Measurements from ENCODE around the gene CHD1L. TPM values are rescaled to one million over a fixed set of nuclear protein-coding genes. Genes with fewer than 3 reads are reported as not detected.
"Not testable (repeated sequence)": the region's sequence is repeated elsewhere in the genome, so short reads cannot be mapped to it uniquely, and the experiment has no call there.

Gene CHD1L
- polyA plus RNA-seq, 4 donors = 41.8 to 68.0 (median 48.2) TPM

DNA sequence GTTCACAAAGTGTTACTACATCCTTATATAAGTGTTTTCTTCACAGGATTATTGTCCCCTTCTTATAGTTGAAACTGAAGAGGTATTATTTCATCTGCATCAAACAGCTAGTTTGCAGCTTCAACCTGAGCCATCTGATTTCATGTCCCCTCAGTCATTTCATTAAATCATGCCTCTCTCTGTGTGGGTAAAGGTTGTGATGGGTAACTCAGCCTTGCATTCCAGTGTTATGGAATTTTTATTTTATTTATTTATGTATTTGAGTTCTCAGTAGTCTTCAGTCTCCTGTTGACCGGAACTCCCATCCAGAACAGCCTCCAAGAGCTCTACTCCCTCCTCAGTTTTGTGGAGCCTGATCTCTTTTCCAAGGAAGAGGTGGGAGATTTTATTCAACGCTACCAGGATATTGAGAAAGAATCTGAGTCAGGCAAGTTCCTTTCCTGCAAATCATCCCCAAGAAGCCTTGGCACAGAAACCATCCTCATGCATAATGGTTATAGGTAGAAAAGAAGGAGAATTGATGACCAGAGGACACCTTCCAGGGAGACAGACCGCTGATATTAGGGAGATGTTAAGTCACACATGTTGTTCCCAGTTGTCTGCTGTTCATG, 21.8 kb downstream of the CHD1L start:
- DNase-seq (ENCODE audit: low read depth in 4 of 4, low spot score in 2 of 4) = no peak

DNA sequence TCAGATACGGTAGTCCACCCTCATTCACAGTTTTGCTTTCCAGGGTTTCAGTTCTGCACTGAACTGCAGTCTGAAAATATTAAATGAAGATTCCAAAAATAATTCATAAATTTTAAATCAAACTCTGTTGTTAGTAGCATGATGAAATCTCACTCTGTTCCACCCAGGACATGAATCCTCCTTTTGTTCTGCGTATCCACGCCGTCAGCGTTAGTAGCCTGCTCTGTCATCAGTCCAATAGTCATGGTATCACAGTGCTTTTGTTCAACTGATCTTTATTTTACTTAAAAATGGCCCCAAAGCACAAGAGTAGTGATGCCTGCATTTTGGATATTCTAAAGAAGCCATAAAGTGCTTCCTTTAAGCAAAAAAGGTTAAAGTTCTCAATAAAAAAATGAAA, 23.9 kb downstream of the CHD1L start:
- no peak for DNase-seq (ENCODE audit: low read depth in 4 of 4, low spot score in 2 of 4)

DNA sequence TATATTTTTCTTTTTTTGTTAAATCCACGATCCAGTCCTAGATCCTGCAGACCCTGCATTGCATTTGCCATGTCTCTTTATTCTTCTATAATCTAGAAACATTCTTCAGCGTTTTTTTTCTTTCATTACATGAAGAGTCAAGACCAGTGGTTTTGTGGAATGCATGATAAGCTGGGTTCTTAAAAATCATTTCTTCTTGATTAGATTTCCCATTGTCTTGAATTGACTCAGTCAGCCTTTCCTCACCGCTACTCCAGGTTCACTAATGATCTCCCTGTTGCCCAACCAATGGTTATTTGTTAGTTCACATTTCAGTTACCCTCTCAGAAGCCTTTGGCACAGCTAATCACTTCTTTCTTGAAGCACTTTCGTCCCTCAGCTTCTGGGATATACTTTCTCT, 25.2 kb downstream of the CHD1L start:
- DNase-seq (ENCODE audit: low read depth in 4 of 4, low spot score in 2 of 4) = no peak

DNA sequence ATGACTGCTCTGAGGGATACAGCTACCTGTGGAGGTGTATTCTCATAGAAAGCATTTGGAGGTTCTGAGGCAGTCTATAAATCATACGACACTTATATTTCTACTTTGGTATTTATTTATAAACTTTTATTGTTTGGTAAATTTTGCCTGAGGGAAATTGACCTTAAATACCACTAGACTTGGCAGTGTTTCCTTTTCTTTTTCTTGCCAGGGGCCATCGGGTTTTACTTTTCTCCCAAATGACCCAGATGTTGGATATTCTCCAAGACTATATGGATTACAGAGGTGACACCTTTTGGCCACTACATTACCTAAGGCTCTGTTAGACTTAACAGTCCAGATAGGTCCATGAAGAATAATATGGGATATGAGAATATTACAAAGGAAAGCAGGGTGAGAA, 28.2 kb downstream of the CHD1L start:
- no peak for DNase-seq (ENCODE audit: low read depth in 4 of 4, low spot score in 2 of 4)

DNA sequence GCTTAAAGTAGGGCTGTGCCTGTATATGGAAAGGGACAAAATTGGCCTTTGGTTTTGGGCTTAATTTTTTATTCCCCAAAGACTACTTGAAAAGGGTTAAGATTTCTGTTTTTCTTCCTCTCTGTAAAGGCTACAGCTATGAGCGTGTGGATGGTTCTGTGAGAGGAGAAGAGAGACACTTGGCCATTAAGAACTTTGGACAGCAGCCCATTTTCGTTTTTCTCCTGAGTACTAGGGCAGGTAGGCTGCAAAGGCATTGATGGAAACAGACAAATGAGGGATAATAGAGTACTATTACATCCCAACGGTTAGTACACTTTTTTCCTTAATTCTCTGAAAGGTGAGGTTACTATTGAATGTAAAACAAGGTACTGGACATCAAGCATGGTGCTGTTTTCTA, 29.6 kb downstream of the CHD1L start:
- no peak for DNase-seq (ENCODE audit: low read depth in 4 of 4, low spot score in 2 of 4)

DNA sequence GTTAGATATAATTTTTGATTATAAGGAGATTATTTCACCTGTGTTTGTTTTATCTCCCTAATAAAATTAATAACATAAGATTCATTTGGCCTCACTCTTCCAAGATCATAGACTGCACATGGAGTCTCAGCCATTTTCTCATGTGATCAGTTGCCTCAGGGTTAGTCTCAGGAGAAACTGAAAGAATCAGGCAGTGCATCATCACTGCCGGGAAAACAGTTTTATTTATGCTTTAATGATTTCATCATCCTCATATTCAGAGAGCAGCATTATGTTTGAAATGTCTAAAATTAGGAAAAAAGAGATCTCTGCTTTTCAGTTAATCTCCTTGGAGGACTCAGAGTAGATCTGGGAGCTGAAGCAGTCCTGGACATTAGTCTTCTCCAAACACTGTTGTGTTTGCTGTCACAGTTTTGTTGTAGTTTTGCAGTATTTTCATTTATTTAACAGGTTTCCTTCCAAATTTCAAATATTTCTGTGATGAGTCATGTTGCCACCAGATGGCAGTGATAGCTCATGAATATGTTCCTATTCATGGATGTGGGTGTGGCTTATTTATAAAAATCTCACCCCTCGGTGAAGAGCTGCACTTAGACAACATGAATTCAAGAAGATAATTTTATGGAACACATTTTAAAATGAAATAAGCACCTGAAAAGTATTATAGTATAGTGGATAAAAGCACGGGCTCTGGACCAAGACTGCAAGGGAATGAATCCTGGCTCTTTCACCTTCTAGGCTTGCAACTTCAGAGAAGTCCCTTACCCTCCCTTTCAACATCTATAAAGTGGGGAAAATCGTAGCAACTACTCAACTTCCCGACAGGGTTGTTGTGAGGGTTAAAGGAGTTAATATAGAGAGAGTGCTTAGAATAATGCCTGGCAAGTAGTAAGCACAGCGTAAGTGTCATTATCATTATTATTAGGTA, 31.2 kb downstream of the CHD1L start:
- peak; percentile 13 to 26 (median 20) for DNase-seq (ENCODE audit: low read depth in 4 of 4, low spot score in 2 of 4)

DNA sequence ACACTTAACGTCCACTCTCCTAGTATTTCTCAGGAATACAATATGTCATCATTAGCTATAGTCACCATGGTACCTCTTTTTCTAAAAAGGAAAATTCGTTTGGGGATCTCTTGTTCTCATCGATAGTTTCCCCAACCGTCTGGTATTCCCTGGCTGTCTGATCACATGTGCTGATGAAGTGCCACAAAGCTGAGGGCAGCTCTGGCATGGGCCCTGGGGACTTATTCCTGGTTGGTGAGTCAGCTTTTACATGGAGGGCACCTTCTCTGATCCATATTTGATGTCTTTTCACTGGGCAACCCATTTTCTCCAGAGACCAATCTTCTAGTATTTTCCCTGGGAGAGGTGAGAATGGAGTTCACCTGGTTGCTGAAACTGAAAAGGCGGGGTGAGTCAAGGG, 39.5 kb downstream of the CHD1L start:
- DNase-seq (ENCODE audit: low read depth in 4 of 4, low spot score in 2 of 4) = no peak

DNA sequence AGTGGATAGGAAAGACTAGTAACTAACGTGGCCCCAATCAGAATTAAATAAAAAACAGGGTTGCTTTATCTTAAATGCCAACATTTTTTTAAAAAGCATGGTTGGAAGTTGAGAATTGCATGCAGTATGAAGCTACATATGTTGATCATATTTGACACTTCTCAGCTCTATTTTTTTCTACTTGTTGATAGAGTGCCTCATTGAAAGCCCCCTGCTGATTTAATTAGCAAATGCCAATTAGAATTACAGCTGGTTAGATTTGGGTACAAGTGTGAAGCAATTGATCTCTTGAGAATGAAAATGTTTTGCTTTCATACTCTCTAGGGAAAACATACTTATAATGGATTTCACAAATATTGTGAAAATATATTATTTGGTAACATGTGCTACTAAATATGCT, 40.5 kb downstream of the CHD1L start:
- DNase-seq (ENCODE audit: low read depth in 4 of 4, low spot score in 2 of 4) = no peak

DNA sequence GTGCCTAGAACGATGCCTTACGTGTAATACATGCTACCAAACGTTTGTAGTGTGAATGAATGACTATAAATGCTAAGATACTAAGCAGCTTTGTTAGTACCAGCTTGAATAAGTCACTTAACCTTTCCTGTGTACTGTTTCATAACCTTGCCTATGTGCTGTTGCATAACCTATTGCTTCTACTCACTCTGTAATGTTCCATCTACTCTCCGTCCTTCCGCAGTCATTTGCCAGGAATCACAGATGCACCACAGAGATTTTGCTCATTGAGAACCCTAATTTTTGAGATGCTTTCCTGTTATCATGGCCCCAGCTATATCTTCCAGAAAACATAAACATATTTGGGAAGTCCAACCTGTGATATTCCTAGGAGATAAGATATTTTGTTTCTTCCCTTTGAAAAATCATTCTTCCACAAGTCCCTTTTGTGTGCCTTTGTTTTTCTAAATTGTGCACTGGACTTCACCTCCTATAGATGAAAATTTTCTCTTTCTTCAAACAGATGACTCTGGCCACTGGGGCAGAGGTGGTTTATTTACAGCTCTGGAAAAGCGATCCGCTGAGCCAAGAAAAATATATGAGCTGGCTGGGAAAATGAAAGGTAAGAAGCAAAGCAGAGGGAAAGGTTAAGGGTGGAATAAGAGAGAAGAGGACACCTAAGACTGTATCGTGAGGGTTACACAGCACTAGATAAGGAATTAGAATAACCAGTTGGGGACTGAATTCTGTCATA, 44.8 kb downstream of the CHD1L start:
- DNase-seq (ENCODE audit: low read depth in 4 of 4, low spot score in 2 of 4) = no peak

DNA sequence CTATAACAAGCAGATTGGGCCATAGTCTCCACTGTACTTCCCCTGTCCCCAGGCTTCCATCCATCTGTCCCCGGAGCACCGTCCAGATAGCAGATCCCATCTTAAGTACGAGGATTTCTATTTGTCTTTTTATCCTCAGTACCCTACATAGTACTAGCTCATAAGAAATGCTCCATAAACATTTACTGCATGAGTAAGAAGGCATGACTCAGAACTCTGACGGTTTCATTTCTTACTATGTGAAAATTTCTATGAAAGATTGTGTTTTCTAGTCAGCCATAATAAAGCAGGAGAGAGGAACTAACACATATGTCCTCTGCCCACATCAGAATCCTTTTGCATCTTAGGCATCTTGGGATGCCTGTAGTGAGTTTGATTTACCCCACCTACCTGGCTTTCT, 49.5 kb downstream of the CHD1L start:
- no peak for DNase-seq (ENCODE audit: low read depth in 4 of 4, low spot score in 2 of 4)

DNA sequence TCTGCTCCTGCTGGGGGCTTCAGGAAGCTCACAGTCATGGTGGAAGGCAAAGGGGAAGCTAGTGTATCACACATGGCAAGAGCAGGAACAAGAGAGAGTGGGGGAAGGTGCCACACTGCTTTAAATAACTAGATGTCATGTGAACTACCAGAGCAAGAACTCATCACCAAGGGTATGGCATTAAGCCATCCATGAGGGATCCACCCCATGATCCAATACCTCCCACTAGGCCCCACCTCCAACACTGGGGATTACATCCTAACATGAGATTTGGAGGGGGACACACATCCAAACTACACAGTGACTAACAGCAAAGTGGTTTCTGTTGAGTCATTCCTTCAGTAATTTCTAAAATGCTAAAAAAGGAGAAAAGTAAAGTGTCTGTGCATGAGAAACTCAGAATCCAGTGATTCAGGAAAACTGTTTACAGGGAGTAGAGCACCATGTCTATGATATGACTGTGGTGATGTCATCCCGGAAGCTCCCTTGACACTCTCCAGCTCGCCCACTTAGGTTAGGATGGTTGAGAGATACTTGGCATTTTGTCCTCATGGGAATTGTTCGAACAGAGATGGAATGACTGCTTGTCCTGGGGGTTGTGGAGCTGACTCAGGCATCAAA, 50.3 kb downstream of the CHD1L start:
- no peak for DNase-seq (ENCODE audit: low read depth in 4 of 4, low spot score in 2 of 4)

DNA sequence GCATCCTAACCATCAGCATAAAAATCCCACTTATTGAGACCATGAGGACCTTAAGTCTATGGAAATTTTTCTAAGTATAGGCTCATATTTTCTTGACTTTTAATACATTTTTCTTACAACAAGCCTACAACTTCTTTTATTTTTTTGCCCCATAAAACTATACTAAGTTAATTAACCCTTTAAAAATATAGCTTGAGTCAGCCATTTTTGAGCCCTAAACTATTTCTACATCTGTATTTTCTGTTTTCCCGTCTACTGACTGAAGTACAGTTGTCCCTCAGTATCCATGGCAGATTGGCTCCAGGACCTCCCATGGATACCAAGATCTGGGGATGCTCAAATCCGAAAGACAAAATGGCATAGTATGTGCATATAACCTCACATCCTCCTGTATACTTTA, 55.0 kb downstream of the CHD1L start:
- DNase-seq (ENCODE audit: low read depth in 4 of 4, low spot score in 2 of 4) = no peak

DNA sequence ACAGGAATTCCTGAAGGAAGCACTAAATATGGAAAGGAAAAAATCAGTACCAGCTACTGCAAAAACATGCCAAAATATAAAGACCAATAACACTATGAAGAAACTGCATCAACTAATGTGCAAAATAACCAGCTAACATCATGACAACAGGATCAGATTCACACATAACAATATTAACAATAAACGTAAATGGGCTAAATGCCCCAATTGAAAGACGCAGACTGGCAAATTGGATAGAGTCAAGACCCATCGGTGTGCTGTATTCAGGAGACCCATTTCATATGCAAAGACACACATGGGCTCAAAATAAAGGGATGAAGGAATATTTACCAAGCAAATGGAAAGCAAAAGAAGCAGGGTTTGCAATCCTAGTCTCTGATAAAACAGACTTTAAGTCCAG, 63.3 kb downstream of the CHD1L start:
- DNase-seq (ENCODE audit: low read depth in 4 of 4, low spot score in 2 of 4) = not testable (repeated sequence)

DNA sequence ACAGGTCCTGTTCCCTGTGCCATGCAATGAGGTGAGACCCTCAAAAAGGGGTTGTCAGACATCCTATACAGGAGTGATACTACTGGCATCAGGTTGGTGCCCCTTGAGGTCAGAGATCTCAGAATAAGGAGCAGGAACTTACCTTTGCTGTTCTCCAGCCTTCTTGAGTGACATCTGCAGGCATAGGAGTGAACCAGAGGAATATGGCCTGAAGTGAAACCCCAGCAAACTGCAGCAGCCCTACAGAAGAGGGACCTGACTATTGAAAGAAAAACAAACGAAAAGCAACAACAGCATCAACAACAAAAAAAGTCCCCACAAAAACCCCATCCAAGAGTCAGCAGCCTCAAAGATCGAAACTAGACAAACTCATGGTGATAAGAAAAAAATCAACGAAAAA, 74.5 kb downstream of the CHD1L start:
- no peak for DNase-seq (ENCODE audit: low read depth in 4 of 4, low spot score in 2 of 4)

DNA sequence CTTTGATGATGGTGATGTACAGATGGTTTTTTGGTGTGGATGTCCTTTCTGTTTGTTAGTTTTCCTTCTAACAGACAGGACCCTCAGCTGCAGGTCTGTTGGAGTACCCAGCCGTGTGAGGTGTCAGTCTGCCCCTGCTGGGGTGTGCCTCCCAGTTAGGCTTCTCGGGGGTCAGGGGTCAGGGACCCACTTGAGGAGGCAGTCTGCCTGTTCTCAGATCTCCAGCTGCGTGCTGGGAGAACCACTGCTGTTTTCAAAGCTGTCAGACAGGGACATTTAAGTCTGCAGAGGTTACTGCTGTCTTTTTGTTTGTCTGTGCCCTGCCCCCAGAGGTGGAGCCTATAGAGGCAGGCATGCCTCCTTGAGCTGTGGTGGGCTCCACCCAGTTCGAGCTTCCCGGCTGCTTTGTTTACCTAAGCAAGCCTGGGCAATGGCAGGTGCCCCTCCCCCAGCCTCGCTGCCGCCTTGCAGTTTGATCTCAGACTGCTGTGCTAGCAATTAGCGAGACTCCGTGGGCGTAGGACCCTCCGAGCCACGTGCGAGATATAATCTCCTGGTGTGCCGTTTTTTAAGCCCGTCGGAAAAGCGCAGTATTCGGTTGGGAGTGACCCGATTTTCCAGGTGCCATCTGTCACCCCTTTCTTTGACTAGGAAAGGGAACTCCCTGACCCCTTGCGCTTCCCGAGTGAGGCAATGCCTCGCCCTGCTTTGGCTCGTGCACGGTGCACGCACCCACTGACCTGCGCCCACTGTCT, 84.6 kb downstream of the CHD1L start:
- DNase-seq (ENCODE audit: low read depth in 4 of 4, low spot score in 2 of 4) = not testable (repeated sequence)

DNA sequence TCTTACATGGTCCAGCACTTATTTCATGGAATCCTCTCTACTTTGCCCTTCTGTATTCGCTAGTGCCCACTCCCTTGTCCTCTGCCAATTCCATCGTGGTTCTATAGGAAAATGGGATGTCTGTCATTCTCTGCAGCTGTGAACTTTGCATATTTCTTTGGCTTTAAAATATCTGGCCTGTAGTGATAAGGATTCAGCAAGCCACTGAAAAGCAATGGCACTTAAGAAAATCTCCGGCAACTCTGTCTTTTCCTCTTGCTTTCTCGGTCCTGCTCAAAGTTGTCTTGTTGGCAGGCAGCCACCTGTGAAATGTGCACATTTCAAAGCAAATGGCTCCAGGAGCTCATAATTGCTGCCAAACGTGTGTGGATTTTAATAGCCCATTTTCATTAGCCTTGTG, 91.8 kb downstream of the CHD1L start:
- DNase-seq (ENCODE audit: low read depth in 4 of 4, low spot score in 2 of 4) = no peak

DNA sequence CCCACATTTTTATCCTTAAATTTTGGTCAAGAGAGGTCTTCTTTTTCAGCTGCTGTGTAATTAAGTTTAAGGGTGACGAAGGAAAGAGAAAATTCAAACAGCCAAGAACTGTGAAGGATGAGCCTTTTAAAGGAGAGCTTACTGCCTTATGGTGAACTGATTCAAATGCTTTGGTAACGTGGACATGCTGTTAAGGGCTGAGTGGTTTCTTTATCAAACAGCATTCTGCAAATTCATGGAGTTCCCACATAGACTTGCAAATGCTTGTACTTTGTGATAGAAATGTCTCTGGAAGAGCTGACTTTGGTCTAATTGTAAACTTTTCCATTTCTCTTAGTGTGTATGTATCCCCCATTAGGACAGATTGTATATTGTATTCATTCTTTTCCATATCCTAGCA, 93.8 kb downstream of the CHD1L start:
- no peak for DNase-seq (ENCODE audit: low read depth in 4 of 4, low spot score in 2 of 4)

DNA sequence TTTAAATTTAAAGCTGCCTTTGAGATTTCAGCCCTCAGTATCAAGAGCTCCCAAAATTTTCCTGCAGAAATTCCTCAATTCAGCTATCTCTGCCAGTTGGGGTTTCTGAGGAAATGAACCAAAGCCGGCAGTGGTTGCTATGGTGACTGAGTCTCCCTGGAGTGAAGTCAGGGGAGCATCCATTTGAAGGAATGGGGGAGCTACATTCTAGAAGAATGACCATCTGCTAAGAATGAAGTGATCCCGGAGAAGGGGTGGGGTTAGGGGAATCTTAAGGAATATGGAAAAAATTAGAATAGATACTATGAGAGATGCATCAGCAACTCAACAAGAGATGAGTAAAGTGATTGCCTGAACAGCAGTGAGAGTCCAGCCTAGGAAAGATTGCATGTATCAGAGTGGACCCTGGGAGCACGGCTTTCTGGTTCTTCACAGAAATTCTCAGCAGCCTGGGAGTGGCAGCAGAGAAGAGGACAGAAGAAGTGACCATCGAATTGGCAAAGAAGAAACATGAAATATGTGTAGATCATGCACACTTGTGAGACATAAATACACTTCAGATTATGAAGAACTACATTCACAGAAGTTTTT, 94.7 kb downstream of the CHD1L start:
- no peak for DNase-seq (ENCODE audit: low read depth in 4 of 4, low spot score in 2 of 4)

DNA sequence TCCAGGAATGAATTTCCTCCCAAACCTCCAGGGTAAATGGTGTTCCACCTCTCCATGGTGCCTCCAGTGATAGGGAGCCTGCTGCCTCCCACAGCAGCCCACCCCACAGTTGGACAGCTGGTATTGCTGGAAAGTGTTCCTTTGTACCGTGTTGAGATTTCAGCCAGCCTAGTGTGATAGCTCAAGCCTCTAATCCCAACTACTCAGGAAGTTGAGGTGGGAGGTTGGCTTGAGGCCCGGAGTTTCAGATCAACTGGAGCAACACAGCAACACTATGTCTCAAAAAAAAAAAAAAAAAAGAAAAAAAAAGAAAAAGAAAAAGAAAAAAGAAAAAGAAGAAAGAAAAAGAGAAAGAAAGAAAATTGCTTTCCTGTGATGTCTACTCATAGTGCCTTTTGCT, 96.1 kb downstream of the CHD1L start:
- DNase-seq (ENCODE audit: low read depth in 4 of 4, low spot score in 2 of 4) = no peak

DNA sequence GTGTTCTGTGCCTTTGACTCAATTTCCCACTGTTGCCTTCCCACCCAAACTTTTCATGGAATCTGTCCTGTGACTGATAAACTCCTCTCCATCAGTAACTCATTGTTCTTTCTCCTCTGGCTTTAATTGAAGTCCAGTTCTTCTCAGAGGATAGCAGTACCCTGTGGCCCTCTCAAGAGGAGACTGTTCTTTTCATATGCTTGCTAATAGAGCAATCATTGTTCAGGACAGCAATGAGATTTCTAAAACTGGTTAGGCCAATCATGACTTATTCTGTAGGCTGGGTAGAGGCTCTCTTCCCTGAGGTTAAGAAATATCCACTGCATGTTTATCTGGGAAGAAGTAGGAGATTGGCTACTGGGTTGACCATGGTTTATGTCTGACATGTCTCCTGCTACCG, 98.8 kb downstream of the CHD1L start:
- no peak for DNase-seq (ENCODE audit: low read depth in 4 of 4, low spot score in 2 of 4)

All from left renal cortex interstitium (tissue), 4 donors.